Activated naive CD4-positive, alpha-beta T cell treated with anti-CD3 and anti-CD28 coated beads, Interleukin-2, amount 50 U/mL, for 24 hours (primary cell): ENCODE results near the gene PRXL2C.

Experiments
- H3K27ac Mint-ChIP-seq: one replicate; pipeline ENCODE4 v1.8.0; 2021; ENCODE audit warnings: mild to moderate bottlenecking, mixed read lengths
- H3K27me3 Mint-ChIP-seq: one replicate; pipeline ENCODE4 v1.8.0; 2021; ENCODE audit warnings: mixed read lengths
- H3K36me3 Mint-ChIP-seq: one replicate; pipeline ENCODE4 v1.8.0; 2021; ENCODE audit warnings: mixed read lengths
- H3K4me1 Mint-ChIP-seq: one replicate; pipeline ENCODE4 v1.8.0; 2021; ENCODE audit warnings: mixed read lengths
- H3K4me3 Mint-ChIP-seq: one replicate; pipeline ENCODE4 v1.8.0; 2021; ENCODE audit warnings: mild to moderate bottlenecking, mixed read lengths
- H3K9me3 Mint-ChIP-seq: one replicate; pipeline ENCODE4 v1.8.0; 2021; ENCODE audit warnings: mixed read lengths

Gene PRXL2C

DNA sequence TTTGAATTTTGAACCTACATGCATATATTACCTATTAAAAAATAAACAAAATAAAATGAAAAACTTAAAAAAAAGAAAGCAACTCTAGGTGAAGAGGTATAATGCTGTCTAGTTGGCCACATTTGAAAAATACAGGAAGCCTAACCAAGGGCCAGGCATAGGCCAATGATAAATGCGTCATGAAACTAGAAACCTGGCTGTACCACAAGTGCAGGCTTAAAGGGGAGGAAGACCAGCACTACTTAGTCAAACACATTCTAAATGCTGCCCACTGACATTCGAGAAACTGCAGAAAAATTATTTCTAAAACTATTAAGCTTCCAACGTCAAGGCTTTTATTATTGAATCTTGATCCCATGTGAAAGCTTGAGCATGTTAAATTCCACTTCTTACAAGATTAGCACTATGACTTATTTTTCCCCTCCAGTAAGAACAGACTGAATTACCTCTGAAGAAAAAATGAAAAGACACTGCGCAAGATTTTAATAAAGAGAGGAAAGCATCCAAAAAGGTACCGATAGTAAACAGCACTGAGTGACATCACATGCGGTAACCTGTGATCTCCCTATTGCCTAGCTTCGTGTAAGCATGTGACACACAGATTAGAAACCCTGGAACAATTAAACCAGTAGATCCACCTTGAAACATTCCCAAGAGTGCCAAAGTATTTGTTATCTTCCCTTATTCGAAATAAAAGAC, 51.7 kb downstream of the PRXL2C start:
- peaks cover 4% of the 10 kb centered on the region for H3K27me3 Mint-ChIP-seq
- no peaks in the 10 kb centered on the region for H3K36me3 Mint-ChIP-seq
- H3K9me3 Mint-ChIP-seq = no peaks in the 10 kb centered on the region
- no peak overlapping the region for H3K27ac Mint-ChIP-seq
- no peak overlapping the region for H3K4me3 Mint-ChIP-seq
- H3K4me1 Mint-ChIP-seq = no peaks in the 10 kb centered on the region

DNA sequence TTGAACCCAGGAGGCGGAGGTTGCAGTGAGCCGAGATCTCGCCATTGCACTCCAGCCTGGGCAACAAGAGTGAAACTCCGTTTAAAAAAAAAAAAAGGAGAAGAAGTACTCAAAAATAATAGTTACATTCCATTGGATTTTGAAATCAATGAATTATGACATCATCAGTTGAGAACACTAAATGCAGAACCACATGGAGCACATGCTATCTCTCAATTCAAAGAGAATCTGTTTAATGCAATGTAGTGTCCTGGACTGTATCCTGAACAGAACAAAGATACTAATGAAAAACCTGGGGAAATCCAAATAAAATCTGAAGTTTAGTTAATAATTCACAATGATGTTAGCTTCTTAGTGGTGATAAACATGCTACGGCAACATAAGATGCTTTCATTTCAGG, 55.8 kb downstream of the PRXL2C start:
- Mint-ChIP-seq H3K4me3 (no peak overlapping the region), H3K4me1 (no peaks in the 10 kb centered on the region), H3K27ac (no peak overlapping the region), H3K27me3 (no peaks in the 10 kb centered on the region), H3K9me3 (no peaks in the 10 kb centered on the region), H3K36me3 (no peaks in the 10 kb centered on the region)

DNA sequence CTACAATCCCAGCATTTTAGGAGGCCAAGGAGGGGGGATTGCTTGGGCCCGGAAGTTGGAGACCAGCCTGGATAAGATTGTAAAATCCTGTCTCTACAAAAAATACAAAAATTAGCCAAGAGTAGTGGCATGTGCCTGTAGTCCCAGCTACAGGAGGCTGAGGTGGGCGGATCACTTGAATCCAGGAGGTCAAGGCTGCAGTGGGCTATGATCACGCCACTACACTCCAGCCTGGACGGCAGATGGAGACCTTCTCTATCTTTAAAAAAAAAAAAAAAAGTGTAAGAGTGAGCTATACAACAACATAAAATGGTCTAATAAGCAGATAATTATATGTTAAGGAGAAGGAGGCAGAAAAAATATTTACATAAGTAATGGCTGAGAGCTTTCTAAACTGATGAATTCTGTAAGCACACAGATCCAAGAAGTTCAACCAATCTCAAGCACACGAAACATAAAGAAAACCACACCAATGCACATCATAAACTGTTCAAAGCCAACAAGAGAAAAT, 58.5 kb downstream of the PRXL2C start:
- Mint-ChIP-seq H3K9me3 (no peaks in the 10 kb centered on the region), H3K4me1 (no peaks in the 10 kb centered on the region), H3K27me3 (peaks cover 2% of the 10 kb centered on the region), H3K27ac (no peak overlapping the region), H3K4me3 (no peak overlapping the region), H3K36me3 (no peaks in the 10 kb centered on the region)
